Prostate gland (tissue), 2 donors: Measurements from ENCODE around the gene PHETA1. TPM values are rescaled to one million over a fixed set of nuclear protein-coding genes. Genes with fewer than 3 reads are reported as not detected.
A peak's percentile ranks its signal among the peaks of the same experiment; 100 is the strongest.

Source experiments
- DNase-seq: peaks from one replicate; pipeline ENCODE4 v3.0.0-alpha.2; 2019; ENCODE audit warnings: low spot score
- H3K27ac ChIP-seq, 2 donors: fragments of 200-600 bp; sonication (generic); 2 replicates each; pipeline ENCODE4 v1.5.1; 2017 to 2019
- H3K27me3 ChIP-seq: fragments of 200-600 bp; sonication (generic); replicated peaks from 2 replicates; pipeline ENCODE4 v1.5.1; 2019; ENCODE audit not compliant: insufficient read depth
- H3K36me3 ChIP-seq, 2 donors: fragments of 200-600 bp; sonication (generic); 1 replicate in 1 of 2; 2 replicates in 1 of 2; pipeline versions ENCODE4 v1.5.1 to v1.8.1; 2017 to 2019
- H3K4me1 ChIP-seq: fragments of 200-600 bp; sonication (generic); replicated peaks from 2 replicates; pipeline ENCODE4 v1.5.1; 2019
- H3K4me3 ChIP-seq, 2 donors: fragments of 200-600 bp; sonication (generic); 2 replicates each; pipeline ENCODE4 v1.5.1; 2017 to 2019
- H3K9me3 ChIP-seq: fragments of 200-600 bp; sonication (generic); 2 replicates; pipeline ENCODE4 v1.5.1; 2017
- CTCF ChIP-seq, 4 experiments: fragments of 200-600 bp in 2 of 4; fragments of 450-650 bp in 2 of 4; sonication (generic) in 2 of 4; IDR thresholded peaks; 1 replicate in 3 of 4; 2 replicates in 1 of 4; pipeline ENCODE4 v1.5.1; 2016 to 2019; ENCODE audit warnings: antibody characterized with exemption in 4 of 4, mild to moderate bottlenecking in 2 of 4, moderate library complexity in 2 of 4
- POLR2A ChIP-seq: fragments of 450-650 bp; IDR thresholded peaks from one replicate; pipeline ENCODE4 v1.6.1; 2016; ENCODE audit warnings: antibody characterized with exemption, mild to moderate bottlenecking
- POLR2AphosphoS5 ChIP-seq: sonication (generic); formaldehyde crosslinking; IDR thresholded peaks from one replicate; pipeline ENCODE4 v1.6.1; 2017; ENCODE audit warnings: antibody characterized with exemption
- WGBS: methylation state at CpG from one replicate; pipeline ENCODE4 v1.1.5; 2018; 5-methylcytosine and 5-hydroxymethylcytosine counted together
- intact Hi-C: fragments of 100-400 bp; cut with DNase I; formaldehyde crosslinking; loops from one replicate; pipeline ENCODE4 v1.14.2; 2022
- total RNA-seq, 2 donors: library from RNA; depleted of rRNA; stranded (reverse); fragments of >200 nt; gene quantifications; one replicate each; pipeline ENCODE4 v1.1.0, GENCODE V29; 2016

Gene PHETA1
- total RNA-seq, 2 donors from 2014 or later, result 11.5 to 29.9 TPM

GRCh38 chr12:111408116-111408440, 39.2 kb upstream of the PHETA1 start:
- Histone ChIP-seq H3K4me1 (peaks cover 5% of the 10 kb centered on the region), H3K4me3 (no peak overlapping the region), H3K27ac (no peak overlapping the region), H3K27me3 (no peaks in the 10 kb centered on the region), H3K36me3 (no peaks in the 10 kb centered on the region), H3K9me3 (no peaks in the 10 kb centered on the region)
- TF ChIP-seq POLR2AphosphoS5, result no peak
- no peak for TF ChIP-seq CTCF (IDR thresholded peaks at IDR 0.05)
- TF ChIP-seq POLR2A, result no peak
- 78% methylated on average over 1 of the region's 1 CpG for WGBS
- intact Hi-C loops, result loop anchor here (5.0 kb wide), 1 partner anchor 44 kb away; no protein-coding TSS in a partner anchor
- no peak for DNase-seq

GRCh38 chr12:111407377-111408115, 38.7 kb upstream of the PHETA1 start:
- Histone ChIP-seq H3K9me3 (no peaks in the 10 kb centered on the region), H3K27me3 (no peaks in the 10 kb centered on the region), H3K36me3 (no peaks in the 10 kb centered on the region), H3K27ac (peak overlapping the region; percentile 67 to 69), H3K4me1 (peaks cover 5% of the 10 kb centered on the region), H3K4me3 (peak overlapping the region; percentile 84 to 93)
- no peak for DNase-seq
- no peak for TF ChIP-seq POLR2A
- no peak for TF ChIP-seq CTCF (IDR thresholded peaks at IDR 0.05)
- TF ChIP-seq POLR2AphosphoS5, result no peak
- intact Hi-C loops, result loop anchor here (5.0 kb wide), 1 partner anchor 45 kb away; no protein-coding TSS in a partner anchor
- 80% methylated on average over 9 of the region's 9 CpGs for WGBS

GRCh38 chr12:111406474-111407376, 37.8 kb upstream of the PHETA1 start:
- H3K4me3 ChIP-seq, result peak overlapping the region; percentile 84 to 93
- 28% methylated on average over 30 of the region's 34 CpGs for WGBS
- TF ChIP-seq CTCF (IDR thresholded peaks at IDR 0.05) (no peak), POLR2A (no peak), POLR2AphosphoS5 (no peak)
- peak overlapping the region; percentile 67 to 69 for H3K27ac ChIP-seq
- no peaks in the 10 kb centered on the region for H3K36me3 ChIP-seq
- H3K4me1 ChIP-seq, result peaks cover 5% of the 10 kb centered on the region
- intact Hi-C loops, result loop anchor here (5.0 kb wide), 1 partner anchor 46 kb away; no protein-coding TSS in a partner anchor
- H3K27me3 ChIP-seq, result no peaks in the 10 kb centered on the region
- no peak for DNase-seq
- H3K9me3 ChIP-seq, result no peaks in the 10 kb centered on the region

GRCh38 chr12:111405859-111406473, 37.1 kb upstream of the PHETA1 start, which contains the start of gene SH2B3:
Gene SH2B3 (plus strand): TSS chr12:111405923. CDS start chr12:111418146, 12,223 bp downstream.
- intact Hi-C loops, result loop anchor here (5.0 kb wide), 1 partner anchor 46 kb away; no protein-coding TSS in a partner anchor
- WGBS, result under 1% methylated on average over 44 of the region's 80 CpGs
- Histone ChIP-seq H3K36me3 (no peaks in the 10 kb centered on the region), H3K27ac (peak within 1 kb of the TSS; percentile 67 to 69), H3K27me3 (no peaks in the 10 kb centered on the region), H3K9me3 (no peaks in the 10 kb centered on the region), H3K4me1 (peaks cover 5% of the 10 kb centered on the region), H3K4me3 (peak within 1 kb of the TSS; percentile 84 to 93)
- no peak for DNase-seq
- TF ChIP-seq POLR2AphosphoS5, result no peak
- no peak for TF ChIP-seq CTCF (IDR thresholded peaks at IDR 0.05)
- TF ChIP-seq POLR2A, result peak; percentile 24
